DOHH2 (cell line): ENCODE measurements around the gene EVL.

ENCODE experiments used
- EZH2phosphoT487 ChIP-seq: fragments of 200-600 bp; sonication (generic); IDR thresholded peaks from 2 replicates; pipeline ENCODE4 v1.6.1; 2017; ENCODE audit warnings: borderline replicate concordance, mild to moderate bottlenecking, antibody characterized with exemption, low read length, moderate library complexity, mixed read lengths
- TF ChIP-seq, protein P1 (sequence below): fragments of 200-600 bp; sonication (generic); IDR thresholded peaks from one replicate; pipeline ENCODE4 v1.5.1; 2014; ENCODE audit warnings: antibody characterized with exemption, mild to moderate bottlenecking, low read depth, low read length; ENCODE audit not compliant: poor library complexity, severe bottlenecking

DNA sequence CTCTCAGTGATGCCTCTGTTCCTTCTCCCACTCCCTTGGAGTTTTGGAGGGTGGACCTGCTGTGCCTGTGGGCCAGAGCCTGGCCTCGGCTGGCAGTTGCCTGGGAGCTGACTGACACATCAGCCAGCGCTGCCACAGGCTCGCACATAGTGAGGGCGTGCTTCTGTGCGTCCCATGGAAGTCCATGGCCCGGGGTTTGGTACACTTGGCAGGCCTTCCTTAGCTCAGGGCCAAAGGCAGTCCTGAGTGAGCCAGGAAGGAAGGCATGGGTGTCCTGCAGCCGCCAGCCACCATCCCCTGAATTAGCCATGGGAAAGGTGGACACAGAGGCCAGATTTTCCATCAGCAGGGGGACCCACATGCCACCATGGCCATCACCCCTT, 95.3 kb downstream of the EVL start:
- TF ChIP-seq, protein P1, sequence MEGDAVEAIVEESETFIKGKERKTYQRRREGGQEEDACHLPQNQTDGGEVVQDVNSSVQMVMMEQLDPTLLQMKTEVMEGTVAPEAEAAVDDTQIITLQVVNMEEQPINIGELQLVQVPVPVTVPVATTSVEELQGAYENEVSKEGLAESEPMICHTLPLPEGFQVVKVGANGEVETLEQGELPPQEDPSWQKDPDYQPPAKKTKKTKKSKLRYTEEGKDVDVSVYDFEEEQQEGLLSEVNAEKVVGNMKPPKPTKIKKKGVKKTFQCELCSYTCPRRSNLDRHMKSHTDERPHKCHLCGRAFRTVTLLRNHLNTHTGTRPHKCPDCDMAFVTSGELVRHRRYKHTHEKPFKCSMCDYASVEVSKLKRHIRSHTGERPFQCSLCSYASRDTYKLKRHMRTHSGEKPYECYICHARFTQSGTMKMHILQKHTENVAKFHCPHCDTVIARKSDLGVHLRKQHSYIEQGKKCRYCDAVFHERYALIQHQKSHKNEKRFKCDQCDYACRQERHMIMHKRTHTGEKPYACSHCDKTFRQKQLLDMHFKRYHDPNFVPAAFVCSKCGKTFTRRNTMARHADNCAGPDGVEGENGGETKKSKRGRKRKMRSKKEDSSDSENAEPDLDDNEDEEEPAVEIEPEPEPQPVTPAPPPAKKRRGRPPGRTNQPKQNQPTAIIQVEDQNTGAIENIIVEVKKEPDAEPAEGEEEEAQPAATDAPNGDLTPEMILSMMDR, result no peak
- no peak for TF ChIP-seq EZH2phosphoT487
